Sigmoid colon (tissue), 4 donors: ENCODE results near the gene SYNRG.

Source experiments
- CTCF ChIP-seq, 4 experiments: fragments of 450-650 bp in 3 of 4; fragments of 200-600 bp in 1 of 4; IDR thresholded peaks; one replicate each; pipeline ENCODE4 v1.5.1; 2016 to 2019; ENCODE audit warnings: antibody characterized with exemption in 4 of 4, mild to moderate bottlenecking in 3 of 4, moderate library complexity in 2 of 4
- EP300 ChIP-seq, 4 donors: sonication (generic); formaldehyde crosslinking; IDR thresholded peaks; one replicate each; pipeline ENCODE4 v1.6.1; 2017; ENCODE audit warnings: antibody characterized with exemption in 4 of 4
- POLR2A ChIP-seq, 2 donors: fragments of 450-650 bp; IDR thresholded peaks; one replicate each; pipeline ENCODE4 v1.6.1; 2016; ENCODE audit warnings: antibody characterized with exemption in 2 of 2, mild to moderate bottlenecking in 2 of 2, moderate library complexity in 2 of 2
- POLR2AphosphoS5 ChIP-seq, 4 donors: sonication (generic); formaldehyde crosslinking; IDR thresholded peaks; one replicate each; pipeline ENCODE4 v1.6.1; 2017; ENCODE audit warnings: antibody characterized with exemption in 4 of 4

DNA sequence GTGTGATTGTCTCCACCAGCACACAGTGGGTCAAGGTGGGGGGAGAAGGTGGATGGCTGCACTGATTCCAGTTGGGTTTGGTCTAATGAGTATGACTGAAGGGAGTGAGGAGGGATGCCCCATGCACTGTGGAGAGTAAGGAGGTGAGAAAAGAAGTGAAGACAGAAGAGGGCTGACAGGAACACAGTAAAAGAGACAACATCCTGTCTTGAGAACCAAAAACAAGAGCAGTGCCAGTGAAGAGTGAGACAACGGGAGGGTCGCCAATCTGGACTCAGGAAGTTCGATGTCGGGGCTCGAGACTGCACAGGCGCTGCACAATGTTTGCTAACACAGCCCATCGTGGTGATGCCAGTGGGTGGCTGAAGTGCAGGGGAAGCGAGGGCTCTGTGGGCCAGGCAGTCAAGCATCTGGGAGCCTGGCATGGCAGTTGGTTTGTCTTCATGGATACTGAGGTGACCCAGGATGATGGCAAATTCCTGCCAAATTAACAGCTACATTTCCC, 85.5 kb downstream of the SYNRG start:
- no peak for TF ChIP-seq POLR2AphosphoS5 (IDR thresholded peaks at IDR 0.05)
- no peak for TF ChIP-seq POLR2A (IDR thresholded peaks at IDR 0.05)
- TF ChIP-seq CTCF (IDR thresholded peaks at IDR 0.05): no peak
- TF ChIP-seq EP300 (IDR thresholded peaks at IDR 0.05): no peak
